ENCODE results near the gene CACNG3.

CACNG3 gene

GRCh38 chr16:24344784-24345183 is 88.6 kb downstream of the CACNG3 start:
- DNase-seq (ENCODE audit: low read depth) = no peak
- TF ChIP-seq CTCF (IDR thresholded peaks at IDR 0.05; ENCODE audit: low read depth, low read length, missing control alignments) = no peak
- no peak overlapping the region for H3K4me3 ChIP-seq (ENCODE audit: low read depth, low read length)

GRCh38 chr16:24345704-24346103 is 89.6 kb downstream of the CACNG3 start:
- no peak overlapping the region for H3K4me3 ChIP-seq (ENCODE audit: low read depth, low read length)
- no peak for TF ChIP-seq CTCF (IDR thresholded peaks at IDR 0.05; ENCODE audit: low read depth, low read length, missing control alignments)
- no peak for DNase-seq (ENCODE audit: low read depth)

GRCh38 chr16:24346734-24347133 is 90.6 kb downstream of the CACNG3 start:
- no peak for DNase-seq (ENCODE audit: low read depth)
- no peak overlapping the region for H3K4me3 ChIP-seq (ENCODE audit: low read depth, low read length)
- TF ChIP-seq CTCF (IDR thresholded peaks at IDR 0.05; ENCODE audit: low read depth, low read length, missing control alignments) = no peak

- DNase-seq (ENCODE audit: low read depth) = no peak
Measured at GRCh38 chr16:24347556-24347955, 91.4 kb downstream of the CACNG3 start.

GRCh38 chr16:24348545-24349290 is 92.6 kb downstream of the CACNG3 start:
- TF ChIP-seq CTCF (IDR thresholded peaks at IDR 0.05; ENCODE audit: low read depth, low read length, missing control alignments) = no peak
- no peak for DNase-seq (ENCODE audit: low read depth)
- no peak overlapping the region for H3K4me3 ChIP-seq (ENCODE audit: low read depth, low read length)

More at GRCh38 chr16:24347556-24347955, 91.4 kb downstream of the CACNG3 start:
- no peak for TF ChIP-seq CTCF (IDR thresholded peaks at IDR 0.05; ENCODE audit: low read depth, low read length, missing control alignments)
- H3K4me3 ChIP-seq (ENCODE audit: low read depth, low read length) = no peak overlapping the region

- no peak for DNase-seq (ENCODE audit: low read depth)
- TF ChIP-seq CTCF (IDR thresholded peaks at IDR 0.05; ENCODE audit: low read depth, low read length, missing control alignments) = no peak
- no peak overlapping the region for H3K4me3 ChIP-seq (ENCODE audit: low read depth, low read length)
Measured at GRCh38 chr16:24349320-24349719, 93.2 kb downstream of the CACNG3 start.

- DNase-seq (ENCODE audit: low read depth) = no peak
- no peak for TF ChIP-seq CTCF (IDR thresholded peaks at IDR 0.05; ENCODE audit: low read depth, low read length, missing control alignments)
- no peak overlapping the region for H3K4me3 ChIP-seq (ENCODE audit: low read depth, low read length)
Measured at GRCh38 chr16:24352746-24353145, 96.6 kb downstream of the CACNG3 start.

Data from GM12864 (cell line).